Esophagus squamous epithelium (tissue), 4 donors: ENCODE results near the gene NSD2.

Experiments
- CTCF ChIP-seq, 6 experiments: fragments of 450-650 bp in 4 of 6; fragments of 200-600 bp in 2 of 6; sonication (generic) in 2 of 6; IDR thresholded peaks; one replicate each; pipeline ENCODE4 v1.5.1; 2016 to 2019; ENCODE audit warnings: antibody characterized with exemption in 6 of 6, mild to moderate bottlenecking in 4 of 6, moderate library complexity in 4 of 6
- POLR2A ChIP-seq, 4 donors: fragments of 450-650 bp; IDR thresholded peaks; one replicate each; pipeline ENCODE4 v1.6.1; 2017; ENCODE audit warnings: antibody characterized with exemption in 4 of 4, mild to moderate bottlenecking in 4 of 4, moderate library complexity in 3 of 4

GRCh38 chr4:1981251-1982058 lies 110.3 kb downstream of the NSD2 start:
- TF ChIP-seq CTCF (IDR thresholded peaks at IDR 0.05), result no peak
- TF ChIP-seq POLR2A (IDR thresholded peaks at IDR 0.05), result no peak
